GM11168 (cell line): ENCODE data around the gene CCDC68.
"Not testable (repeated sequence)": the region's sequence is repeated elsewhere in the genome, so short reads cannot be mapped to it uniquely, and the experiment has no call there.

Experiments used
- in situ Hi-C: fragments of 300-500 bp; cut with MboI; formaldehyde crosslinking; loops from one replicate; pipeline ENCODE4 v1.12.0; 2022; ENCODE audit warnings: low sequenced_read_pairs; ENCODE audit not compliant: unreplicated experiment

The CCDC68 gene, protein sequence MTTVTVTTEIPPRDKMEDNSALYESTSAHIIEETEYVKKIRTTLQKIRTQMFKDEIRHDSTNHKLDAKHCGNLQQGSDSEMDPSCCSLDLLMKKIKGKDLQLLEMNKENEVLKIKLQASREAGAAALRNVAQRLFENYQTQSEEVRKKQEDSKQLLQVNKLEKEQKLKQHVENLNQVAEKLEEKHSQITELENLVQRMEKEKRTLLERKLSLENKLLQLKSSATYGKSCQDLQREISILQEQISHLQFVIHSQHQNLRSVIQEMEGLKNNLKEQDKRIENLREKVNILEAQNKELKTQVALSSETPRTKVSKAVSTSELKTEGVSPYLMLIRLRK

DNA sequence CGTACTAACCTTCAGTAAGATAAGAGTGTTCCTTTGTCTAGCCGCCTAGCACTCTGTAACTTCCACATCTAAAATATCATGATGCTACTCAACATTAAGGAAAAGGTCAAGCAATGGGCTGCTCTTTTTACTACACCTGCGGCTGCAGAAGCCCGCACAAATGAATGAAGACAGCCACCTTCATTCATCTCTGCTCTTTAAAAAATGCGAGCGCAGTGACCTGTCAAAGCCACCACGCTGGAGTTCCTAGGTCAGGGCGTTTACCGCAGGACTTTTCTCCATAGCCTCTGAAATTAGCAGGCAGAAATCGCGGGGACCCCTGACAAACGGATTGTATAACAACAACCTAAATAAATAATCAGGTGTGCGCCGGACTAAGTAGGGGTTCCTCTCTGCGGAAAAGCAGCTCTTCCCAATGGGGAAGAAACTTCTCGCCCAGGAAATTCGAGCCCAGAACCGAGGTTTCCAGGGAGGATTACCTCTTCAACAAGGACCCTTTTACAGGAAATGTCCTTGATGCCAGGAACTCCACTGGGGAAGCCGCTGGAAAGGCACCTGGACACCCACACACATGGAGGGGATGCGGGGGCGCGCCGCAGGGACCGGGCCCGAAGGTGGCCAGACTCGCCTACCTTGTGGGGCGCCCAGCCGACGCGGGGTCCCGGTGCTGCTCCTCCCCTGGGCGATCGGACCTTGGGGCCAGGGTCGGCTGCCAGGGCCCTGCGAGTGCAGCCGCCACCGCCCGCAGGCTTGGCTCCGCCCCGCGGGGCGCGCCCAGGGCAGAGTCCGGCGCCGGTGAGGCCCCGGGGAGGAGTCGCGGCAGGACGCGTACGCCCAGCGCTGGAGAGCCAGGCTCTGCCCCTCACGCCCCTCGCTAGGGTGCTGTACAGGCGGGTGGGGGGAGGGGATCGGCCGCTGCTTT lies at the start of gene CCDC68:
CCDC68 (minus strand) TSS at position 758 of the 922 bp plus-strand sequence. CDS start 16,670 bp downstream, outside the sequence.
- in situ Hi-C loops, result no loop called here

DNA sequence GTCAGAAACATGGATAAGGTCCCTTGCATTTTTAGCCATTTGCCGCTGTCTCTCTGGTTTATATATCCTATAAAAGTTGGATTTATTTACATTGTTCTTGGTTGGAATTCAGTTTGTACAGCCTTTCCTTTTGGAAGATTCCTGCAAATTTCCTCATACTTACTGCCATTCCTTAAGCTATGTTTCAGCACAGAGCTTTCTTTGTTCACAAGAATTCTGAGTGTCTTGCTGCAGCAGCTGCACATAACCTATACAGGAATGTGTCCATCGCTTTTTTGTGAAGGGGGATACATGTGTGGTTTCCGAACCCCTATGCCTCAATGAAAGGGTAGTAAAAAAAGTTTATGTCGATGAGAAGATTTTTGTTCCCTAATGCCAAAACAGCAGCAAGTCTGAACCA lies 48.3 kb upstream of the CCDC68 start:
- in situ Hi-C loops, result no loop called here

DNA sequence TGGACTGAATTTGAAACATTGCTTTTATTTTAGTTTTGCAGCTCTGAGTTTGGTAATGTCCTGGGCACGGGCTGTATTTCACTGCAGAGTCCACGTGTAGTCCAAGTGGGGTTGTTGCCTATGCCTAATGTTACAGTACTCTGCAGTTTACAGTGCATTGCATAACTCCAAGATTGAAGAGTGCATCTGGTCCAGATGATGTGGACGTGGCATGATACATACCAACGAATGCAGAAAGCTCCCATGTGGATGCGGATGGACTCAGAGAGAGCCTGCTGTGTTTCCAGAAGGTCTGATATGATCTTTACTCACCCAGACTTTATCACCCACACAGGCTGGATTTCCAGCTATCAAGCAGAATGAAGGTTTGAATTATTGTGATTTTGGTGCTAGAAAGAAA lies 44.4 kb upstream of the CCDC68 start:
- in situ Hi-C loops, result no loop called here

DNA sequence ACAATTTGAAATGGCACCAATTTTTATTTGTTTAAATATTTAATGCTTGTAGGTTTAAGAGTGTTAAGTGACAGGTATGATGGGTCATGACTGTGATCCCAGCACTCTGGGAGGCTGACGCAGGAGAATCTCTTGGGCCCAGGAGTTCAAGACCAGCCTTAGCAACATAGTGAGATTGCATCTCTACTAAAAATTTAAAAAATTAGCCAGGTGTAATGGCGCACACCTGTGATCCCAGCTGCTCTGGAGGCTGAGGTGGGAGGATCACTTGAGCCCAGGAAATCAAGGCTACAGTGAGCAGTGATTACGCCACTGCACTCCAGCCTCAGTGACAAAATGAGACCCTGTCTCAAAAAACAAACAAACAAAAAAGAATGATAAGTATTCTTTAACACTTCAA lies 43.0 kb upstream of the CCDC68 start:
- in situ Hi-C loops, result no loop called here

DNA sequence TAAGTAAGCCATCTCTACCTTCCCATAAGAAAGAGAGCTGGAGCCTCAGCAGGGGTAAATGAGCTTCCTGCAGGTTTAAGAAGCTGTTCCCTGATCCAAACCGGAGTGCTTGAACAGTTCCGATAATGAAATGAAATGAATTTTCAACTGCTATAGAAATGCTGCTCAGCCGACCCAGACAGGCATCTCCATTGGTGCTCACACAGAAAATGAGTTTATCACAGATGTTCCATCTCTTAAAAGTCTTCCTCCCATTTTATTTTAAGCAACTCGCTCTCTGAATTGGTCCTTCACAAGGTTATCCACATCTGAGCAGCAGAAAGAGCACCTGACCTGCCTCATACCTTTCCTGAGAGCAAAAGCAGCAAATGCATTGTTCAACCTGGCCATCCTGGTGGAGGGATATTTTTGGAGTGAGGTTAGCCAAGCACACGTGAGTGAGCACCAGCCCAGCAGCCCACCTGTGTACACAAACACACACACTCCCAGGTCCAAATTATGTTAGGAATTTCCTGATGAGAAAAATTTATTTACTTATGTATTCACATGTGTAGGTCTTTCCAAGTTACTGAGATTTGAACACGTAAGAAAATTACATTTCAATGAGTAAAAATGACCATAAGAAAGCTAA lies 42.2 kb upstream of the CCDC68 start:
- in situ Hi-C loops, result no loop called here

DNA sequence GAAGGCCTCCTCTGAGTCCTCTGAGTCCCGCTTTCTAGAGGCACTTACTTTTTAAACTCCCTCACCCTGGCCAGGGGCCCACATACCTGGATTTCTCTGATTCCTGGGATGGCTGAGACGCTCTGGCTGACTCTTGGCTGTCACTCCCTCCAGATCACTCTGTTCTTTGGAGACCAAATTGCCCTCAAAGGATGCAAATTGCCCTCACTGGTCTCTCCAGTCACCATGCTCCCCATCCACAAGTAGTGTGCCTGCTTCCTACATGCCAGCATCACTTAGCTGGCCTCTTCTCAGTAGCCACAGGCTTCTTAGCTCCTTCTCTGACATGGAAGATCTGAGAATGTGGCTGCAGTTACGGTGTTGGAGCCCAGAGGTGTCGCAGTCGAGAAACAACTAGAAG lies 41.3 kb upstream of the CCDC68 start:
- in situ Hi-C loops, result no loop called here

DNA sequence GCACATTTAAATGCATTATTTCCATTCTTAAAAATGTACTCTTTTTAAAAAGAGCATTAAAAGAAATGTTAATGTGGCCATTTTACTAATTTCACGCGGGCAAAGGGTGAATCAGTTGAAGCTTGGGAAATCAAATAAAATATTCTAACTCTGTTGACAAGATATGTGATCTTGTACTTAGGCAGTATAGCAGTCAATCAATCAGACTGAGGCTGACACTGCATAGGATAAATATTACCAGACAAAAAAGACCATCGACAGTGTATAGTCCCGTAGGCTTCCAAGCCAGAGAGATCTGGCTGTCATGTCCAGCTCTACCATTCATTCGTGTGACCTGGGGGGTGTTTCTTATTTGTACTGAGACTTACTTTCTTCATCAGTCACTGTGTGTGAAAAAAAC lies 39.8 kb upstream of the CCDC68 start:
- in situ Hi-C loops, result no loop called here

DNA sequence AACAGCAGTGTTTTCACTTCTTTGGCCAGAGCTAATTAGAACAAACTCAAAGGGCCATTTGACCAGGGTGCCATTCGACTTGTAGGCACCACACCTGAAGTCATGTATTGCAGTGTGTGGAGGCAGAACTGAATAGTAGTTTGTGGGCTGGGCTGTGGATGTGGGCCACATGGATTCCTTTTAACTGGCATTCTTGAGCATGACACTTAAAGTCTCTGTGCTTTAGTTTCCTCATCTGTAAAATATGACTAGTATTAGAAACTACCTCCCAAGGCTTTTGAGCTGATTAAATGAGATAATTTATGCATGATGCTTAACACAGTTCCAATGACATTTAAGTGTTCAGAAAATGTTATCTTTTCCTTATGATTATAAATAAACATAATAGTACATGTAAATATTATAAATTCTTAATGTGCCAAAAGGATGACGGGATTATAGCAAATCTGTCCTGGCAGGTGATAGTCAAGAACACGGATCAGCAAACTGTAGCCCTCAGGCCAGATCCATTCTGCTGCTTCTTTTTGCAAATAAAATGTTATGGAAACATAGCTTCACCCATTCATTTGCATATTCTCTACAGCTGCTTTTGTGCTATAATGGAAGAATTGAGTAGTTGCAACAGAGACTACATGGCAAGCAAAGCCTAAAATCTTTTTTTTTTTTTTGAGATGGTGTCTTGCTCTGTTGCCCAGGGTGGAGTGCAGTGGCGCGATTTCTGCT lies 36.3 kb upstream of the CCDC68 start:
- in situ Hi-C loops, result no loop called here

DNA sequence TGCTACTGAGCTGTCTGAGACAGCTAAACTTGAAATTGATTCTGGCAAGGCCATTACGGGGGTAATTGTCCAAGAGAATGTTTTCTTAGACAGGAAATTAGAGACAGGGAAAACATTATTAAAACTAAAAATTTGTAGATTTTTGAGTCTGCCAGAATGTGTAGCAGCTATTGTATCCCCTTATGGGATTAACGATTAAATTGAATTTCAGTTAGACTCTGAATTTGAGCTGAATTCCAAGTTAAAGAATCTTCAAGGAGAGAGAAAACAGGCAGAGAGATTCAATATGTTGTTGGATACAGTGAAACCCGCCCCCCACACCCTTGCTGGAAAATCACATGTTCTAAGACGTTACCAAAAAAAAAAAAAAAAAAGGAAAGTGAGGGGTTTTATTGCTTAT lies 32.7 kb upstream of the CCDC68 start:
- in situ Hi-C loops, result no loop called here

DNA sequence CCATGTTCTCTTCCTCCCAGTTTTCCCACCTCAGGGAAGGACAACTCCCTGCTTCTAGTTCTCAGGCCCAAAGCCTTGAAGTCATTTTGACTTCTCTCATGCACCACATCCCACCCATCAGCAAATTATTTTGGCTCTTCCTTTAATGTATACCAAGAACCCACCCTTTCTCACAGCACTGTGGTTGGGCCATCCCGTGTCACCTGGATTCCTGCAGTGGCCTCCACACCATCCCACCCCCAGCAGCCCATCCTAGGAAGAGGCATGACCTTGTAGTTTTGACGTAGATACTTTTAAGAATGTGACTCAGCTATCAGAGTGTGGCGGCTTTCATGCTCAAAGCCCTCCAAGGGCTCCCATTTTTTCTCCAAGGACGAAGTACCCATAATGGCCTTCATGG lies 25.6 kb upstream of the CCDC68 start:
- in situ Hi-C loops, result loop anchor here (10.0 kb wide), 1 partner anchor 300 kb away; no protein-coding TSS in a partner anchor

DNA sequence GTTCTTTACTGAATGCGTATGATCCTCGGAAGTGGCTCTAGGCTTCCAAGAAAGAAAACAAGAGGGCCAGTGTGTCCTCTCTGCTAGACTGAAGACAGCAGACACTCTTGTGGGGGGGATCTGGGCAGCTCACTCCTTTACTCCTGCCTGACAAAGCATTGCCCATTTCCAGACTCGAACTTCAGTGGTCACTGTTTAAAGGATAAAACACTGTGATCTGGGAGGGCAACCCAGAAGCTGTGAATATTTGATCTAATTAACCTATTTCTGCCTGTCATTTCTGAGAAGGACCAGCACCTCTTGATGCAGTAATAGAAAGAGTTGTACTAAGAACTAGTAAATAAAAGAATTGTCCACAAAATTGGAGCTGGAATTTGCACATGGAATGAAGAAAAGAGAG lies 24.5 kb upstream of the CCDC68 start:
- in situ Hi-C loops, result loop anchor here (10.0 kb wide), 1 partner anchor 299 kb away; no protein-coding TSS in a partner anchor

DNA sequence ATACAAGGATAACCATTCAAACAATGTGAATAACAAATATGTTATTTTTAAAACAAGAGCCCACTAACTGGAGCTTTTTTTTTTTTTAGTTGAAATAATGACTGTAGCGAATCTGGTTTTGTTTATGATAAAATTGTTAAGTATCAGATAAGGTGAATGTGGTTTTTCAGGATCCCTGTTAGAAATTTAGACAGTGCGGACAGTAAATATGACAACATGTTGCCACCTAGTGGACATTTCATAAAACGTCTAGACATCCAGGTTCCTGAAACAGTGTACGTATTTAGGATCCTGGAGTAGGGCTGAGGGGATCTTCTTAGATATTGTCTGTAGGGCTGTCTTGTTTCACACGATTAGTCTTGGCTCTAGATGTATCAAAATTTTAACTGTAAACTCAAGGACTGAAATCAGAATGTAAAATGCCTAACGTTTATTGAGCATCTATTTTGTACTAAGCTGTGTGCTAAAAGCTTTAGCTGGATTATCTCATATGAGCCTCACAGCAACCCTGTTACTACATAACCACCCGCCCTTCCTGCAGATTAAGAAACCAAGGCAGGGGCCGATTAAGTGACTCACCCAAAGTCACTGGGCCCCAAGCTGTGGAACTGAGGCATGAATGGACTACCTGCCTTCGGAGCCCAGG lies 23.9 kb upstream of the CCDC68 start:
- in situ Hi-C loops, result loop anchor here (10.0 kb wide), 1 partner anchor 298 kb away; no protein-coding TSS in a partner anchor

DNA sequence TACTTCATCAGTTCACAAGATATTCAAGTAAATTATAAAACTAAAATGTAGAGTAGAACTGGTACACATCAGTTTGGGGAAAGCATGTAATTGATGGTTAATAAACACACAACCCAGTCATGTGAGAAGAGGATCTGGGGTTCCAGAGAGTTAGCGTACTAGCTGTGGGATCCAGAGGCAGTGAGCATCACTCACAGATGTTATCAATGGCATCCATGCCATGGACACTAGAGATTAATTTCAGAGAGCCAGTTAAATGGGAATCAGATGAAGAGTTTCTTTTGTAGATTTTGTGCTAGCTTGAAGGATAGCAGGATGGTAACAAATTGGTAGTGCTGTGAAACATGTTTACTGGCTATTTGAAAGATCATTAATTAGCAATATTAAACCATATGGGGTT lies 21.8 kb upstream of the CCDC68 start:
- in situ Hi-C loops, result loop anchor here (10.0 kb wide), 1 partner anchor 296 kb away; no protein-coding TSS in a partner anchor

DNA sequence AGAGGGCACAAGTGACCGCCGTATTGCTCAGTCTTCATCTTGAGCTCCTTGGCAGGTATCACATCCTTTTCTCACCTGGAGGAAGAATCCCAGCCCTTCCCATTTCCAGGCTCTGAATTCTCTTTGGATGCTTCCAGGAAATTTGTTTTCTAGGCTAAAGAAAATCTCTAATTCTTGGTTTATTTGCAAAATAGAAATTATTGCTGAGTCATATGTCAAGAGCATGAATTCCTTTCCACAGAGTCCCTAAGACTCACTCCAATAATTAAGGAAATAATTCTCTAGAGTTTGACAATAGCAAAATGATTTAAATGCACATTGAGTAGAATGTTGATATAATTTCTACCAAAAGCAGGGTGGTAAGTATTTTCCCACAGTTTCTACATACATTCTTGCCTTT lies 16.3 kb upstream of the CCDC68 start:
- in situ Hi-C loops, result no loop called here

DNA sequence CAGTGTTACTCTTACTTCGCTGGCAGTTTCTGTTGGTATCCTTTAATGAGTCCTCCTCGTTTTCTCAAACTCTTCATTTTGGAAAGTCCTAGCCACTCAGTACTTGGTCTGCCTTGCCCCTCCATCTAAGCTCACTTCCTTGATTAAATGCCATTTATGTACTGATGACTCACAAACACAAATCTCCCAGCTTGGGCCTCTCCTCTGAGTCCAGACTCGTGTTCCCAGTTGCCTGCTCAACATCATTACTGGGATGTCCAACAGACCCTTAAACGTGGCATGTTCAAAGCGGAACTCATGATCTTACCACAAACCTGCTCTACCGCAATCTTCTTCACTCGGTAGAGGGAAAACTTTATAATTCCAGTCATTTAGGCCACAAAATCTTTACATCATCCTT lies 13.8 kb upstream of the CCDC68 start:
- in situ Hi-C loops, result no loop called here

DNA sequence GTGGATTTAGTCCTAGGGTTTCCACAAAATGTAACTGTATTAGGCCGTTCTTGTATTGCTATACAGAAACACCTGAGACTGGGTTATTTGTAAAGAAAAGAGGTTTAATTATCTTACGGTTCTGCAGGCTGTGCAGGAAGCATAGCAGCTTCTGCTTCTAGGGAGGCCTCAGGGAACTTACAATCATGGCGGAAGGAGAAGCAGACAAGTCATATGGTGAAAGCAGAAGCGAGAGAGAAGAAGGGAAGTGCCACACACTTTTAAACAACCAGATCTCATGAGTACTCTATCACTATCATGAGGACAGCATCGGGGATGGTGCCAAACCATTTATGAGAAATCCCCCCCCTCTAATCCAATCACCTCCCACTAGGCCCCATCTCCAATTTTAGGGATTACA lies 9.5 kb upstream of the CCDC68 start:
- in situ Hi-C loops, result no loop called here

DNA sequence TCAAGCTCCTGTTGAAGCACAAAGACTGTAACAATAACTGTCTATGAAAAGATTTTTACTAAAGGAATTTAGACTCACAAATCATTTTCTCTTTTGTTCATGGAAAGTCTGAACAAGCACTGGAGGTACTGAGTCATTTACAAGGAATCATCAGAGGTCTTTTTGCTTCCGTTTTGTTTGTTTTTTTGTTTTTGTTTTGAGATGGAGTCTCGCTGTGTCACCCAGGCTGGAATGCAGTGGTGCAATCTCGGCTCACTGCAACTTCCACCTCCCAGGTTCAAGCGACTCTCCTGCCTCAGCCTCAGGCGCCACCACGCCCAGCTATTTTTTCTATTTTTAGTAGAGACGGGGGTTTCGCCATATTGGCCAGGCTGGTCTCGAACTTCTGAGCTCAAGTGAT lies 9.0 kb upstream of the CCDC68 start:
- in situ Hi-C loops, result not testable (repeated sequence)

DNA sequence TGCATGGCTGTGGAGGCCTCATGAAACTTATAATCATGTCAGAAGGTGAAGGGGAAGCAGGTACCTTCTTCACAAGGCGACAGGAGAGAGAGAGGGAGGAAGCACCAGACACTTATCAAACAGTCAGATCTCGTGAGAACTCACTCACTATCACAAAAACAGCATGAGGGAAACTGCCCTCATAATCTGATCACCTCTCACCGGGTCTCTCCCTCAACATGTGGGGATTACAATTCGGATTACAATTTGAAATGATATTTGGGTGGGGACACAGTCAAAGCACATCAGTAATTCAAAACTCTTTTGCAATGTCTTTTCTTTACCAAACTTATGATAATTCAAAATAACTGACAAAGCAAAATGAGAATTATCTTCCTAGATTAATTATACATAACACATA lies 8.5 kb upstream of the CCDC68 start:
- in situ Hi-C loops, result no loop called here

DNA sequence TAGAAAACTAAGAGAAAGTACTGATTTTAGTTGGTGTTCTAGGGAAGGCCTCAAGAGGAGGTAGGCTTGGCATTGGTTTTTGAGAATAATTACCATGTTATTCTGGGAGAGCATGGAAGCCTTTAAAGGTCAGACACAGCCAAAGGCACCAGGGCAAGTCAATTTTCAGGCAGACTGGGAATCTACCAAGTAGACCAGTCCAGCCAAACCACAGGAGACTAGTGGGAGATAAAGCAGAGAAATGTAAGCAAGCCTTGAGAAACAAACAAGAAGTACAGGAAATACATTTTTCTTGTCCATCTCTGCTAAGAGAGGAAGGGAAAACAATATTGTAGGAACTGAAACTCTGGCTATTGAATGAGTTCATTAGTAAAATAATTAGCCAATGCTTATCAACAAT lies 5.5 kb upstream of the CCDC68 start:
- in situ Hi-C loops, result no loop called here
